Neural progenitor cell (in vitro differentiated cells): ENCODE measurements around the gene G3BP1.

ENCODE experiments used
- EZH2 ChIP-seq: fragments of 200-600 bp; sonication (generic); IDR thresholded peaks from 2 replicates; pipeline ENCODE4 v1.6.1; 2017; ENCODE audit warnings: antibody characterized with exemption, mild to moderate bottlenecking, moderate library complexity
- EZH2phosphoT487 ChIP-seq: fragments of 200-600 bp; sonication (generic); IDR thresholded peaks from 2 replicates; pipeline ENCODE4 v1.6.1; 2017; ENCODE audit warnings: antibody characterized with exemption

- TF ChIP-seq EZH2 = no peak
- TF ChIP-seq EZH2phosphoT487 = no peak
These were observed 41.4 kb upstream of the G3BP1 start for GRCh38 chr5:151730381-151730780.
